ENCODE data around the gene MYO3A.
A peak's percentile ranks its signal among the peaks of the same experiment; 100 is the strongest.
"Not testable (repeated sequence)": the region's sequence is repeated elsewhere in the genome, so short reads cannot be mapped to it uniquely, and the experiment has no call there.

The MYO3A gene

GRCh38 chr10:26090762-26091161 is 156.7 kb downstream of the MYO3A start:
- no peak for DNase-seq

- DNase-seq = no peak
Measured at GRCh38 chr10:26093229-26093628, 159.2 kb downstream of the MYO3A start.

- no peak for DNase-seq
Measured at GRCh38 chr10:26095781-26096180, 161.8 kb downstream of the MYO3A start.

- not testable (repeated sequence) for DNase-seq
Measured at GRCh38 chr10:26097549-26097948, 163.5 kb downstream of the MYO3A start.

GRCh38 chr10:26112532-26112931 is 178.5 kb downstream of the MYO3A start:
- no peak for DNase-seq

- DNase-seq = no peak
Measured at GRCh38 chr10:26138613-26139012, 204.6 kb downstream of the MYO3A start.

- DNase-seq = no peak
Measured at GRCh38 chr10:26156019-26156418, 222.0 kb downstream of the MYO3A start.

GRCh38 chr10:26157734-26158133 is 223.7 kb downstream of the MYO3A start:
- no peak for DNase-seq

GRCh38 chr10:26169466-26169865 is 235.4 kb downstream of the MYO3A start:
- DNase-seq = no peak

- DNase-seq = no peak
Measured at GRCh38 chr10:26172131-26172530, 238.1 kb downstream of the MYO3A start.

GRCh38 chr10:26173837-26174236 is 239.8 kb downstream of the MYO3A start:
- no peak for DNase-seq

GRCh38 chr10:26177341-26177740 is 243.3 kb downstream of the MYO3A start:
- DNase-seq = no peak

GRCh38 chr10:26194275-26194674 is 260.2 kb downstream of the MYO3A start:
- no peak for DNase-seq

GRCh38 chr10:26197248-26197647 is 263.2 kb downstream of the MYO3A start:
- DNase-seq = no peak

GRCh38 chr10:26198119-26198518 is 264.1 kb downstream of the MYO3A start:
- DNase-seq = no peak

GRCh38 chr10:26199841-26200240 is 265.8 kb downstream of the MYO3A start:
- DNase-seq = no peak

- DNase-seq = no peak
Measured at GRCh38 chr10:26205223-26205622, 271.2 kb downstream of the MYO3A start.

- DNase-seq = no peak
Measured at GRCh38 chr10:26211781-26212444, 277.9 kb downstream of the MYO3A start.

- DNase-seq = no peak
Measured at GRCh38 chr10:26212511-26212910, 278.5 kb downstream of the MYO3A start.

GRCh38 chr10:26213157-26213800 is 279.2 kb downstream of the MYO3A start:
- no peak for DNase-seq

- peak; percentile 79 for DNase-seq
Measured at GRCh38 chr10:26214004-26214403, 280.0 kb downstream of the MYO3A start.

- no peak for DNase-seq
Measured at GRCh38 chr10:26214551-26215395, 280.7 kb downstream of the MYO3A start.

- DNase-seq = peak; percentile 46
Measured at GRCh38 chr10:26215396-26215934, 281.4 kb downstream of the MYO3A start.
